Measurements from ENCODE around the gene MYT1. TPM values are rescaled to one million over a fixed set of nuclear protein-coding genes. Genes with fewer than 3 reads are reported as not detected.
A peak's percentile ranks its signal among the peaks of the same experiment; 100 is the strongest.

The MYT1 gene
- polyA plus RNA-seq, 3 donors from 2014 or later = not detected

- Mint-ChIP-seq H3K36me3 (no peaks in the 10 kb centered on the region), H3K9me3 (no peaks in the 10 kb centered on the region), H3K27ac (no peak overlapping the region), H3K27me3 (ENCODE audit: low read depth in 3 of 3) (peaks cover 0 to 9% (median 1%) of the 10 kb centered on the region in 3 donors), H3K4me3 (no peak overlapping the region), H3K4me1 (no peaks in the 10 kb centered on the region)
- DNase-seq = no peak
Measured at GRCh38 chr20:64207641-64208590, 43.7 kb downstream of the MYT1 start.

DNA sequence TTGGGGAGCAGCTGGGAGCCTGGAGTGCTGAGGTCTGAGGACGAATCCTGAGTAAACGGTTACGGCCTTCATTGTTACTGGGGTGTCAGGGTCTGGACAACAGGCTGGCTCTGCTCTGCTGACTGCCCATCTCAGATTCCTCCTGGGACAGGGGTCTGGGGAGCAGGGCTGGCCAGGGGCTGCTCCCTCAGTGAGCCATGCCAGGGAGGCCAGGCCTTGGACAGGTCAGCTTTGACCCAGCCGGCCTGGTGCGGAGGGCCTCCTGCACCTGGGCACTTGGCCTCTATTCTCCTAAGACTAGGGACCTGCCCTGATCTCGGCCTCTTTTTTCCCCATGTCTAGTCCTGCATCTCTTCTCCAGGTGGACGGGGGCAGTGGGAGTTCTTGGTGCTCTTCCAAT, 44.9 kb downstream of the MYT1 start:
- Mint-ChIP-seq H3K4me1 (no peaks in the 10 kb centered on the region), H3K36me3 (no peaks in the 10 kb centered on the region), H3K9me3 (no peaks in the 10 kb centered on the region), H3K27ac (no peak overlapping the region), H3K27me3 (ENCODE audit: low read depth in 3 of 3) (peaks cover 2 to 6% (median 3%) of the 10 kb centered on the region in 3 donors), H3K4me3 (no peak overlapping the region)
- DNase-seq = no peak

DNA sequence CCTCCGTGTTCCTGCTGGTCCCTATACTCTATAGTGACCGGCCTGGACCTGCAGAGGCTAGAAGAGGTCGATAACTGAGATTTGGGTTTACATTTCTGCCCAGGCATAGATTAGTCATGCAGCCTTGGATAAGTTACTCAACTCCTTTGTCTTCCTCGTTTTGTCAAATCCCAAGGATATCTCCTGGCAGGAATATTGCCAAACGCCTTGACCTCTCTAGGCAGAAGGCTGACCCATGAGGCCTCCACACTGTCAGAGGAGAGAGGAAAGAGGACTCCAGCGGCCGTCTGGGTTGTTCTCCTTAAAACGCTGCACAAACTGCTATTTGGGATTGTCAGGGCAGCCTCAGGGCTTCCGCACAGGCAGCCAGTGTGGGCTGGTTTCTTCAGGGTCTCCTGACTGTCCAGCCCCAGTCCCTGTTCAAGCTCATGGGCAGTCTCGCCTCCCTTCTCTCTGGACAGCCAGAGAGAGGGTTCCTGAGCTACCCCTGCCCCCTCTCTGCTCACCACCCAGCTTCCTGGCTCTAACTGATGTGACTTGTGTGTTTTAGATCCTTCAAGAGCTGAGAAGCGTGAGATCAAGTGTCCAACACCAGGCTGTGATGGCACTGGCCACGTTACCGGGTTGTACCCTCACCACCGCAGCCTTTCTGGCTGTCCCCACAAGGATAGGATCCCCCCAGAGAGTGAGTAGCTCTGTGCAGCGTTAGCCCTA, 46.6 kb downstream of the MYT1 start:
- no peak overlapping the region for H3K27ac Mint-ChIP-seq
- peaks cover 2 to 9% (median 5%) of the 10 kb centered on the region in 3 donors for H3K27me3 Mint-ChIP-seq (ENCODE audit: low read depth in 3 of 3)
- no peaks in the 10 kb centered on the region for H3K4me1 Mint-ChIP-seq
- no peak for DNase-seq
- H3K4me3 Mint-ChIP-seq = no peak overlapping the region
- no peaks in the 10 kb centered on the region for H3K36me3 Mint-ChIP-seq
- no peaks in the 10 kb centered on the region for H3K9me3 Mint-ChIP-seq

- H3K4me1 Mint-ChIP-seq = no peaks in the 10 kb centered on the region
Measured at GRCh38 chr20:64211874-64212658, 47.8 kb downstream of the MYT1 start.

GRCh38 chr20:64212755-64213154, 48.5 kb downstream of the MYT1 start:
- DNase-seq = no peak
- no peak overlapping the region for H3K4me3 Mint-ChIP-seq
- no peaks in the 10 kb centered on the region for H3K36me3 Mint-ChIP-seq
- no peak overlapping the region for H3K27ac Mint-ChIP-seq
- H3K9me3 Mint-ChIP-seq = no peaks in the 10 kb centered on the region
- peaks cover 2 to 13% (median 5%) of the 10 kb centered on the region in 3 donors for H3K27me3 Mint-ChIP-seq (ENCODE audit: low read depth in 3 of 3)
- no peaks in the 10 kb centered on the region for H3K4me1 Mint-ChIP-seq

More at GRCh38 chr20:64211874-64212658, 47.8 kb downstream of the MYT1 start:
- DNase-seq = no peak
- H3K4me3 Mint-ChIP-seq = no peak overlapping the region
- H3K36me3 Mint-ChIP-seq = no peaks in the 10 kb centered on the region
- peaks cover 2 to 11% (median 5%) of the 10 kb centered on the region in 3 donors for H3K27me3 Mint-ChIP-seq (ENCODE audit: low read depth in 3 of 3)
- H3K27ac Mint-ChIP-seq = no peak overlapping the region
- no peaks in the 10 kb centered on the region for H3K9me3 Mint-ChIP-seq

GRCh38 chr20:64214113-64214512, 49.9 kb downstream of the MYT1 start:
- Mint-ChIP-seq H3K4me1 (no peaks in the 10 kb centered on the region), H3K27me3 (ENCODE audit: low read depth in 3 of 3) (peaks cover 2 to 17% (median 4%) of the 10 kb centered on the region in 3 donors), H3K4me3 (no peak overlapping the region), H3K27ac (no peak overlapping the region), H3K36me3 (no peaks in the 10 kb centered on the region), H3K9me3 (no peaks in the 10 kb centered on the region)
- DNase-seq = no peak

DNA sequence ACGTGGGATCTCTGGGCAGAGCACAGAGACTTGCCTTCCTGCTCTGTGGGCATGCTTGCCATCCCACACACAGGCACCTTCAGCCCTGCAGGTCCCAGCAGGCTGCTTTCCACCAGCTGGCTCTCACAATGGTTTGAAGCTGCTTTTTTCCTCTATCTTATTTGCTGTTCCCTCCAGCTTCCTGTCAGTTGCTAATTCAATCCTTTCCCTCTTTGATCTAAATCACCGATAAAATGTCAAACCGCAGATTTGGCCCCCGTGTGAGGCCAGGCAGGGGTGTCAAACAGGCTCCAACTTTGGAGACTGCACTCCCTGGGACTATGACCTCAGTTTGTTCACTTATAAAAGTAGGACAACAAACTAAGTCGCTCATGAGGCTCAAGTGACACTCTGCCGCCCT, 50.7 kb downstream of the MYT1 start:
- DNase-seq = no peak
- Mint-ChIP-seq H3K36me3 (no peaks in the 10 kb centered on the region), H3K27ac (no peak overlapping the region), H3K27me3 (ENCODE audit: low read depth in 3 of 3) (peaks cover 2 to 14% (median 4%) of the 10 kb centered on the region in 3 donors), H3K9me3 (no peaks in the 10 kb centered on the region), H3K4me1 (peaks cover 0 to 3% of the 10 kb centered on the region in 2 donors), H3K4me3 (peak overlapping the region in 1 of 5 donors; percentile 1)

- Mint-ChIP-seq H3K9me3 (no peaks in the 10 kb centered on the region), H3K4me3 (no peak overlapping the region), H3K4me1 (peaks cover 0 to 3% of the 10 kb centered on the region in 2 donors), H3K36me3 (no peaks in the 10 kb centered on the region), H3K27ac (no peak overlapping the region), H3K27me3 (ENCODE audit: low read depth in 3 of 3) (peaks cover 2 to 14% (median 4%) of the 10 kb centered on the region in 3 donors)
- no peak for DNase-seq
Measured at GRCh38 chr20:64216036-64216435, 51.8 kb downstream of the MYT1 start.

DNA sequence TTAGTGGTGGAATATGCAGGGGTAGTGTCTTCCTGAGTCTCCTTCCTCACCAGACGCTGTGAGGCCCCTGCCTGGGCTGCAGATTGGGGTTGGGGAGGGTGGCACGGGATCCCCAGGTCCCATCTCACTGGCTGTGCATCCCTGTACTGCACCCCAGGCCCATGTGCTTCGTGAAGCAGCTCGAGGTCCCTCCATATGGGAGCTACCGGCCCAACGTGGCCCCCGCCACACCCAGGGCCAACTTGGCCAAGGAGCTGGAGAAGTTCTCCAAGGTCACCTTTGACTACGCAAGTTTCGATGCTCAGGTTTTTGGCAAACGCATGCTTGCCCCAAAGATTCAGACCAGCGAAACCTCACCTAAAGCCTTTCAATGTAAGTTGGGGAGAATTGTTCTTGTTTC, 52.7 kb downstream of the MYT1 start:
- H3K4me1 Mint-ChIP-seq = peaks cover 0 to 3% of the 10 kb centered on the region in 2 donors
- H3K27me3 Mint-ChIP-seq (ENCODE audit: low read depth in 3 of 3) = peaks cover 2 to 11% (median 4%) of the 10 kb centered on the region in 3 donors
- H3K27ac Mint-ChIP-seq = no peak overlapping the region
- no peak for DNase-seq
- H3K9me3 Mint-ChIP-seq = no peaks in the 10 kb centered on the region
- H3K4me3 Mint-ChIP-seq = no peak overlapping the region
- H3K36me3 Mint-ChIP-seq = no peaks in the 10 kb centered on the region

DNA sequence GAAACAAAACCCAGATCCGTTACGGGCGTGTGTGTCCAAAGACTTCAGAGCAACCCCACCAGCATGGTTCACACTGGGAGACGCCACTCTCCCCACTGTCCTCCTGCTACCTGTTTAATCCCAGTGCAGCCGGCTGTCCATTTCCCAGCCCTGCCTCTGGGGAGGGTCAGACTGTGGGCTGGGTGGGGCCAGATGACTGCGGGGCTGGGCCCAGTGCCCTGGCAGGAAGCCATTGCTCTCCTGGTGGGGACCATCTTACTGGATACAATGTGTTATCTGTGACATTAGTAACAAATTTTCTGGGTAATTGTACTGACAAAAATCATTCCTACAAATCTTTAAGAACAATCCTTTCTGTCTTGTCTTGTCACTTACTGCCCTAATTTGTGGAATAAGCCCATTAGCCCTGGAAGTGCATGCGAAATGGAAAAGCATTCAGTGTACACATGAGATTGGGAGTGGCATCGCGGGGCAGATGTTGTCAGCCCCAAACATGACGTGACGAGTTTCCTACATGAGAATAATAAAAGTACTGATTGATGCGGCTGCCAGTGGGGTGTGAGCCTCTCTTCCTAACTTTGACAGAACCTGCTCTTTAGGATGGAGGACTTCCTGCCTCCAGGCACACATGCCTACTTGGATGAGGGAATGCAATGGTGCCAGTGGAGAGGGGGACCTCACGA, 53.4 kb downstream of the MYT1 start:
- Mint-ChIP-seq H3K27me3 (ENCODE audit: low read depth in 3 of 3) (peaks cover 2 to 11% (median 4%) of the 10 kb centered on the region in 3 donors), H3K9me3 (no peaks in the 10 kb centered on the region), H3K27ac (no peak overlapping the region), H3K36me3 (no peaks in the 10 kb centered on the region), H3K4me3 (no peak overlapping the region), H3K4me1 (peaks cover 0 to 3% of the 10 kb centered on the region in 2 donors)
- no peak for DNase-seq

DNA sequence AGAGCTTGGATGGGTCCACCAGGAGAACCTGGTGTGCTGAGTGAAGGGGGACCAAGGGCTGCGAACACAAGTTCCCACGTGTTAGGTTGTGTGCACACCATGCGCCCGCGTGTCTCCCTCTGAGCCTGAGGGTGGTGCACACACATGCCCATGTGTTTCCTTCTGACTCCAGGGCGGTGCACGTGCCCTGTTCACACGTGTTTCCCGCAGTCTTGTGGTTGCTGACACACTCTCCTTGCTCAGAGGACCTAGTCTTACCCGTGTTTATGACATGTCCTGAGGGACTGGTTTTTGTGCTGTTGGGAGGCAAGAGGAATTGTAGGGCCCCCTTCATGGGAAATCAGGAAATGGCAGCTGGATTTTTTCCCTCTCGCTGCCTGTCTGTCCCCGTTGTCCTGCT, 55.0 kb downstream of the MYT1 start:
- Mint-ChIP-seq H3K4me1 (peaks cover 0 to 3% of the 10 kb centered on the region in 2 donors), H3K4me3 (peak overlapping the region in 1 of 5 donors; percentile 15), H3K36me3 (no peaks in the 10 kb centered on the region), H3K27me3 (ENCODE audit: low read depth in 3 of 3) (peaks cover 1 to 11% (median 2%) of the 10 kb centered on the region in 3 donors), H3K9me3 (no peaks in the 10 kb centered on the region), H3K27ac (peak overlapping the region in 2 of 6 donors; percentile 33 to 46)
- peak in 2 of 3 donors; percentile 3 to 17 for DNase-seq

- peak overlapping the region in 1 of 6 donors; percentile 46 for H3K27ac Mint-ChIP-seq
- no peaks in the 10 kb centered on the region for H3K9me3 Mint-ChIP-seq
- peaks cover 0 to 12% (median 3%) of the 10 kb centered on the region in 3 donors for H3K27me3 Mint-ChIP-seq (ENCODE audit: low read depth in 3 of 3)
- H3K36me3 Mint-ChIP-seq = no peaks in the 10 kb centered on the region
- no peak for DNase-seq
- no peak overlapping the region for H3K4me3 Mint-ChIP-seq
- peaks cover 0 to 3% of the 10 kb centered on the region in 2 donors for H3K4me1 Mint-ChIP-seq
Measured at GRCh38 chr20:64219730-64220129, 55.5 kb downstream of the MYT1 start.

- no peak for DNase-seq
- Mint-ChIP-seq H3K9me3 (no peaks in the 10 kb centered on the region), H3K27ac (no peak overlapping the region), H3K4me3 (no peak overlapping the region), H3K36me3 (no peaks in the 10 kb centered on the region), H3K27me3 (ENCODE audit: low read depth in 3 of 3) (peaks cover 0 to 11% (median 3%) of the 10 kb centered on the region in 3 donors), H3K4me1 (peaks cover 0 to 3% of the 10 kb centered on the region in 2 donors)
Measured at GRCh38 chr20:64220420-64220819, 56.2 kb downstream of the MYT1 start.
